Measurements from ENCODE around the gene TK1.

TK1 gene

GRCh38 chr17:78154903-78155811 lies 31.7 kb downstream of the TK1 start:
- no peak for TF ChIP-seq TEAD4 (IDR thresholded peaks at IDR 0.05)
- no peak for TF ChIP-seq YY1 (IDR thresholded peaks at IDR 0.05; ENCODE audit: low read depth)
- TF ChIP-seq MAX (IDR thresholded peaks at IDR 0.05): no peak
- TF ChIP-seq USF1 (IDR thresholded peaks at IDR 0.05): no peak
- TF ChIP-seq TAF1 (IDR thresholded peaks at IDR 0.05; ENCODE audit: low read depth): no peak
- TF ChIP-seq TCF12 (IDR thresholded peaks at IDR 0.05; ENCODE audit: low read depth): no peak
- TF ChIP-seq FOXM1 (IDR thresholded peaks at IDR 0.05; ENCODE audit: borderline replicate concordance, low read depth): no peak
- no peak for TF ChIP-seq REST (IDR thresholded peaks at IDR 0.05; ENCODE audit: low read depth)
- no peak for TF ChIP-seq ZBTB7A (IDR thresholded peaks at IDR 0.05; ENCODE audit: low read depth)
- no peak for TF ChIP-seq EGR1 (IDR thresholded peaks at IDR 0.05)
- no peak for TF ChIP-seq CEBPB (IDR thresholded peaks at IDR 0.05)

GRCh38 chr17:78151514-78152008 lies 35.3 kb downstream of the TK1 start:
- TF ChIP-seq EP300 (IDR thresholded peaks at IDR 0.05; ENCODE audit: borderline replicate concordance): no peak
- TF ChIP-seq FOXM1 (IDR thresholded peaks at IDR 0.05; ENCODE audit: borderline replicate concordance, low read depth): no peak
- no peak for TF ChIP-seq CREB1 (IDR thresholded peaks at IDR 0.05; ENCODE audit: low read depth)
- no peak for TF ChIP-seq RAD21 (IDR thresholded peaks at IDR 0.05; ENCODE audit: low read depth)
- no peak for TF ChIP-seq USF1 (IDR thresholded peaks at IDR 0.05)
- no peak for TF ChIP-seq CEBPB (IDR thresholded peaks at IDR 0.05)
- no peak for TF ChIP-seq REST (IDR thresholded peaks at IDR 0.05; ENCODE audit: low read depth)
- TF ChIP-seq TAF1 (IDR thresholded peaks at IDR 0.05; ENCODE audit: low read depth): no peak
- no peak for TF ChIP-seq MAX (IDR thresholded peaks at IDR 0.05)
- TF ChIP-seq TCF12 (IDR thresholded peaks at IDR 0.05; ENCODE audit: low read depth): no peak
- TF ChIP-seq YY1 (IDR thresholded peaks at IDR 0.05; ENCODE audit: low read depth): no peak
- TF ChIP-seq ZBTB7A (IDR thresholded peaks at IDR 0.05; ENCODE audit: low read depth): no peak
- TF ChIP-seq EGR1 (IDR thresholded peaks at IDR 0.05): no peak
- TF ChIP-seq TEAD4 (IDR thresholded peaks at IDR 0.05): no peak
- no peak for TF ChIP-seq NFIC (IDR thresholded peaks at IDR 0.05)

- TF ChIP-seq RAD21 (IDR thresholded peaks at IDR 0.05; ENCODE audit: low read depth) (no peak), CREB1 (IDR thresholded peaks at IDR 0.05; ENCODE audit: low read depth) (no peak), TCF12 (IDR thresholded peaks at IDR 0.05; ENCODE audit: low read depth) (no peak), YY1 (IDR thresholded peaks at IDR 0.05; ENCODE audit: low read depth) (no peak), MAX (IDR thresholded peaks at IDR 0.05) (no peak), TEAD4 (IDR thresholded peaks at IDR 0.05) (no peak), EP300 (IDR thresholded peaks at IDR 0.05; ENCODE audit: borderline replicate concordance) (no peak), ZBTB7A (IDR thresholded peaks at IDR 0.05; ENCODE audit: low read depth) (no peak), NFIC (IDR thresholded peaks at IDR 0.05) (no peak), FOXM1 (IDR thresholded peaks at IDR 0.05; ENCODE audit: borderline replicate concordance, low read depth) (no peak), USF1 (IDR thresholded peaks at IDR 0.05) (no peak), TAF1 (IDR thresholded peaks at IDR 0.05; ENCODE audit: low read depth) (no peak), EGR1 (IDR thresholded peaks at IDR 0.05) (no peak), CEBPB (IDR thresholded peaks at IDR 0.05) (no peak), REST (IDR thresholded peaks at IDR 0.05; ENCODE audit: low read depth) (no peak)
These were observed 38.4 kb downstream of the TK1 start for GRCh38 chr17:78148286-78149016.

All from Ishikawa (cell line).